ENCODE measurements around the gene FAT1. TPM values are rescaled to one million over a fixed set of nuclear protein-coding genes. Genes with fewer than 3 reads are reported as not detected.

The FAT1 gene
- total and polyA plus RNA-seq, 3 donors from 2014 or later = 51.5 to 157 (median 118) TPM

DNA sequence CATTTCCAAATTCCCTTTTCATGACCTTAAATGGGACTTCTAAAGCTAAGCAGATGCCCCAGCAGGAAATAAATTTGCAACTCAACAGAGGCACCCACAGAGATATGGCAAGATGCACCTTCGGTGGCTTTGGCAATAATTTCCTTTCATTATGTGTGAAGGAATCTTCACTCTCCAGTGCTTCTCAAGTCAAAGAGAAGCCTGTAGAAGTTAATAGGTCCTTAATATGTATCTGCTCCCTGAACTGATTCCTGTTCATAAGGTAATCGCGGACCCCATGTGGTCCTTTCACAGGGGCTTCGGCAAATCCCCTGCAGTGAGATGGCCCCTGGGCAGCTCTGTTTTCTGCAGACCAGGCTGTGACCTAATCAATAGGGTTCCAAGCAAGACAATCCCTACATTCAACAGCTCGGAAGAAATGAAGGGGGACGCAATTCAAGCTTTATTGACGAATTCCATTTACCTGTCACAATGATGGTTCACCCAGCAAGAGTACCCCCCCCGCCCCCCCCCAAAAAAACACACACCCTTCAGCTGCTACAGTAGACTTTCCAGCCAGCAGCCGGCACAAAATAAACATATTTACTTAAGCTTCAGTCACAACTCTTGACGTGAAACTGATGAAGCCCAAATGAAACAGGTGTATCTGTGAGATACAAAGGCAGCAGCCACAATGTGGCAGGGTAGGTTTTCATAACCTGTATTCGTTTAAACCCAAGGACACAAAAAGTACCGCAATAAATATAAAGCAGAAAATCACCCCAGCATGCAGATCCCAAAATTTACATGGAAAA is 35.3 kb downstream of the FAT1 start:
- Histone ChIP-seq H3K27me3 (no peaks in the 10 kb centered on the region), H3K36me3 (ENCODE audit: low read depth, missing control alignments) (no peaks in the 10 kb centered on the region), H3K27ac (no peak overlapping the region), H3K9me3 (no peaks in the 10 kb centered on the region), H3K4me3 (no peak overlapping the region), H3K4me1 (peaks cover 9% of the 10 kb centered on the region)
- DNase-seq = no peak
- intact Hi-C loops (cut with DNase I; ENCODE audit: low total_unique reads) = no loop called here
- TF ChIP-seq POLR2A (IDR thresholded peaks at IDR 0.05) = no peak
- TF ChIP-seq, protein P1, sequence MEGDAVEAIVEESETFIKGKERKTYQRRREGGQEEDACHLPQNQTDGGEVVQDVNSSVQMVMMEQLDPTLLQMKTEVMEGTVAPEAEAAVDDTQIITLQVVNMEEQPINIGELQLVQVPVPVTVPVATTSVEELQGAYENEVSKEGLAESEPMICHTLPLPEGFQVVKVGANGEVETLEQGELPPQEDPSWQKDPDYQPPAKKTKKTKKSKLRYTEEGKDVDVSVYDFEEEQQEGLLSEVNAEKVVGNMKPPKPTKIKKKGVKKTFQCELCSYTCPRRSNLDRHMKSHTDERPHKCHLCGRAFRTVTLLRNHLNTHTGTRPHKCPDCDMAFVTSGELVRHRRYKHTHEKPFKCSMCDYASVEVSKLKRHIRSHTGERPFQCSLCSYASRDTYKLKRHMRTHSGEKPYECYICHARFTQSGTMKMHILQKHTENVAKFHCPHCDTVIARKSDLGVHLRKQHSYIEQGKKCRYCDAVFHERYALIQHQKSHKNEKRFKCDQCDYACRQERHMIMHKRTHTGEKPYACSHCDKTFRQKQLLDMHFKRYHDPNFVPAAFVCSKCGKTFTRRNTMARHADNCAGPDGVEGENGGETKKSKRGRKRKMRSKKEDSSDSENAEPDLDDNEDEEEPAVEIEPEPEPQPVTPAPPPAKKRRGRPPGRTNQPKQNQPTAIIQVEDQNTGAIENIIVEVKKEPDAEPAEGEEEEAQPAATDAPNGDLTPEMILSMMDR (IDR thresholded peaks at IDR 0.05) = no peak
- WGBS, 2 donors = 83 to 91% methylated on average over 11 of the region's 12 CpGs

DNA sequence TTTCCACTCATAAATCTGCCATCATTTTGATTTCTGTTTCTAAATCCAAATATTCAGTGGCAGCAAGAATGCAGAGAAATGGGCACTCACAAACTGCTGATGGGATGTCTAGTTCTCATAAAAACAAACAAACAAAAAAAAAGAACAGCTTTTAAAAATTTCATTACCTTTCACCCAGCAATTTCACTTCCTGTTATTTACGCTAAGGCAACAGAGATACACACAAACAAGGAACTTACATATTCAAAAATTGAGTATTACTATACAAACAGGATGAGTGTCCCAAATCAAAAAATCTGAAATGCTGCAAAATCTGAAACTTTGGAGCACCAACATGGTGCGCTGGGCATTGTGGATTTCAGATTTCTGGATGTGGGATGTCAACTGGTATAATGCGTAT is 36.4 kb downstream of the FAT1 start:
- H3K27ac ChIP-seq = no peak overlapping the region
- intact Hi-C loops (cut with DNase I; ENCODE audit: low total_unique reads) = no loop called here
- TF ChIP-seq POLR2A (IDR thresholded peaks at IDR 0.05) = no peak
- TF ChIP-seq, protein P1 (IDR thresholded peaks at IDR 0.05) = no peak
- WGBS, 2 donors = 89 to 93% methylated on average over 3 of the region's 3 CpGs
- H3K9me3 ChIP-seq = no peaks in the 10 kb centered on the region
- H3K4me1 ChIP-seq = peaks cover 9% of the 10 kb centered on the region
- H3K36me3 ChIP-seq (ENCODE audit: low read depth, missing control alignments) = no peaks in the 10 kb centered on the region
- no peak overlapping the region for H3K4me3 ChIP-seq
- DNase-seq = no peak
- no peaks in the 10 kb centered on the region for H3K27me3 ChIP-seq

DNA sequence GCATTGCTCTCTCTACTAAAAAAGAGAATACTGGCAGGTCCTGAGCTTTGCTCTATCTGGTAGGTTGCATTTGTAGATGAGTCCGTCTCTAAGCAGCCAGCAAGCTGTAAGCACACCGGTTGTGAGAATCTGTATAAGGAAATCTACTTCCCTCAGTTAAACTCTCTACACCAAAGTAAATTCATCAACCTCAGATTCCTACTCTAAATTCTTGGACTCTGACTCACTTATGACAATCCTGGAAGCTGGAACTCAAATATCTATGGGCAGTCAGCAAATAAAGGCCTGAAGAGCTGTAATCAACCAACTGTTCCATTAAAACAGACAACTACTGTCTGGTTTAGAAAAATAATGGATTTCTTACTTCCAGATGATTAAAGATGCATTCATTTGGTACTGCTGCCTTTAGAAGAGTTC is 37.9 kb downstream of the FAT1 start:
- Histone ChIP-seq H3K27ac (no peak overlapping the region), H3K27me3 (no peaks in the 10 kb centered on the region), H3K4me3 (no peak overlapping the region), H3K36me3 (ENCODE audit: low read depth, missing control alignments) (no peaks in the 10 kb centered on the region), H3K9me3 (no peaks in the 10 kb centered on the region), H3K4me1 (peaks cover 9% of the 10 kb centered on the region)
- intact Hi-C loops (cut with DNase I; ENCODE audit: low total_unique reads) = no loop called here
- WGBS, 2 donors = 73 to 77% methylated on average over 2 of the region's 2 CpGs
- no peak for TF ChIP-seq POLR2A (IDR thresholded peaks at IDR 0.05)
- TF ChIP-seq, protein P1 (IDR thresholded peaks at IDR 0.05) = no peak
- DNase-seq = no peak

DNA sequence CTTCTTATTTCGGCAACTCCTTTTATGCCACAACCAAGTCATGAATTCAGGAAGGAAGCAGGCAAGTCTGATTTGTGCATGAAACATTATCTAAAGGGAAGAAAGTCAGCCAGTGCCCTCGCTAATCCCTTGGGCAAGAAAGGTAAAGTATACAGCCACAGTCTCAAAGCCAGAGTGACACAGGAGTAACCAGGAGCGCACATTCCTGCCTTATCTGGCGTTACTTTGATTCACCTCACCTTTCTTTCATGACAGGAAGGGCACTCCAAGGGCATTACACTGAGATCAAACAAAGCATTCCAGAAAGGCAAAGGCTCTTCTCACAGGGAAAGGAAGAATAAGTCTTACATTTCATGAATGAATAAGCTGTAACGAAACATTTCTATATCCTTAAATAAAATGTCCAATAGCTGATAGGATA is 38.8 kb downstream of the FAT1 start:
- TF ChIP-seq, protein P1 (IDR thresholded peaks at IDR 0.05) = no peak
- TF ChIP-seq POLR2A (IDR thresholded peaks at IDR 0.05) = no peak
- Histone ChIP-seq H3K9me3 (no peaks in the 10 kb centered on the region), H3K27ac (no peak overlapping the region), H3K4me3 (no peak overlapping the region), H3K4me1 (peaks cover 9% of the 10 kb centered on the region), H3K27me3 (no peaks in the 10 kb centered on the region), H3K36me3 (ENCODE audit: low read depth, missing control alignments) (no peaks in the 10 kb centered on the region)
- intact Hi-C loops (cut with DNase I; ENCODE audit: low total_unique reads) = no loop called here
- no peak for DNase-seq
- WGBS, 2 donors = 62 to 68% methylated on average over 5 of the region's 5 CpGs

DNA sequence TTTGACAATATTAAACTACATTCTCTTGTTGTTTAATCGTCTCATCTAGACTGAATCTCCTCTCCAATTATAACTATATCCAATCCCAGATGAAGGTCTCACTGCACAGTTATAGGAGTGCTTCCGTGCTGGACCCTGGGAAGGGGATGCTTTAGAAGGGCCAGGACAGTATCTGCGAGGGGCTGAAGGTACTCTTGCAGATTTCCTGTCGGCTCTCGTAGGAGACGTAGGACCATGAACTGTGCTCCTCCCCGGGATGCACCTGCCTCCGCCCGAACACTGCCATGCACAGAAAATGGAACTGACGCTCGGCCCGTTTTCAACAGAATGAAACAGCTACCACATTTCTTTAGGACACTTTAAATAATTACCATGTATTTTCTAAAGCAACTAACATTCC is 39.4 kb downstream of the FAT1 start:
- Histone ChIP-seq H3K27me3 (no peaks in the 10 kb centered on the region), H3K9me3 (no peaks in the 10 kb centered on the region), H3K27ac (no peak overlapping the region), H3K4me3 (no peak overlapping the region), H3K4me1 (peaks cover 9% of the 10 kb centered on the region), H3K36me3 (ENCODE audit: low read depth, missing control alignments) (no peaks in the 10 kb centered on the region)
- WGBS, 2 donors = 82 to 85% methylated on average over 12 of the region's 12 CpGs
- intact Hi-C loops (cut with DNase I; ENCODE audit: low total_unique reads) = no loop called here
- TF ChIP-seq, protein P1 (IDR thresholded peaks at IDR 0.05) = no peak
- TF ChIP-seq POLR2A (IDR thresholded peaks at IDR 0.05) = no peak
- no peak for DNase-seq

Data from testis (tissue), 3 donors.